KOPT-K1 (cell line): ENCODE results near the gene GNB1.

Experiments used
- H3K27ac ChIP-seq: fragments of 200-600 bp; sonication (generic); 2 replicates; pipeline ENCODE4 v1.5.1; 2016; ENCODE audit warnings: antibody characterized with exemption, mild to moderate bottlenecking, low read depth, low read length; ENCODE audit not compliant: poor library complexity, severe bottlenecking
- H3K36me3 ChIP-seq: fragments of 200-600 bp; sonication (generic); 2 replicates; pipeline ENCODE4 v1.5.1; 2017; ENCODE audit warnings: antibody characterized with exemption, mild to moderate bottlenecking, low read length, moderate library complexity; ENCODE audit not compliant: insufficient read depth
- H3K9me3 ChIP-seq: fragments of 200-600 bp; sonication (generic); 2 replicates; pipeline ENCODE4 v1.5.1; 2017; ENCODE audit warnings: antibody characterized with exemption, low read length, mild to moderate bottlenecking; ENCODE audit not compliant: insufficient read depth, poor library complexity, severe bottlenecking

Gene GNB1

GRCh38 chr1:1847061-1847850 is 43.6 kb downstream of the GNB1 start:
- H3K36me3 ChIP-seq: peaks cover 60% of the 10 kb centered on the region
- H3K9me3 ChIP-seq: no peaks in the 10 kb centered on the region
- no peak overlapping the region for H3K27ac ChIP-seq

- no peaks in the 10 kb centered on the region for H3K9me3 ChIP-seq
- H3K27ac ChIP-seq: no peak overlapping the region
- peaks cover 59% of the 10 kb centered on the region for H3K36me3 ChIP-seq
Observed at GRCh38 chr1:1846386-1846918, 44.4 kb downstream of the GNB1 start.

GRCh38 chr1:1842360-1843146 is 48.3 kb downstream of the GNB1 start:
- peaks cover 69% of the 10 kb centered on the region for H3K36me3 ChIP-seq
- H3K27ac ChIP-seq: no peak overlapping the region
- no peaks in the 10 kb centered on the region for H3K9me3 ChIP-seq

- Histone ChIP-seq H3K27ac (no peak overlapping the region), H3K36me3 (peaks cover 69% of the 10 kb centered on the region), H3K9me3 (no peaks in the 10 kb centered on the region)
Observed at GRCh38 chr1:1841575-1841995, 49.3 kb downstream of the GNB1 start.

GRCh38 chr1:1839311-1839965 is 51.4 kb downstream of the GNB1 start:
- no peak overlapping the region for H3K27ac ChIP-seq
- peaks cover 80% of the 10 kb centered on the region for H3K36me3 ChIP-seq
- H3K9me3 ChIP-seq: no peaks in the 10 kb centered on the region

- Histone ChIP-seq H3K9me3 (no peaks in the 10 kb centered on the region), H3K36me3 (peaks cover 92% of the 10 kb centered on the region), H3K27ac (no peak overlapping the region)
Observed at GRCh38 chr1:1836119-1836518, 54.8 kb downstream of the GNB1 start.

- Histone ChIP-seq H3K36me3 (peaks cover 94% of the 10 kb centered on the region), H3K9me3 (no peaks in the 10 kb centered on the region), H3K27ac (no peak overlapping the region)
Observed at GRCh38 chr1:1835546-1835945, 55.3 kb downstream of the GNB1 start.

- Histone ChIP-seq H3K36me3 (peaks cover 97% of the 10 kb centered on the region), H3K27ac (no peak overlapping the region), H3K9me3 (no peaks in the 10 kb centered on the region)
Observed at GRCh38 chr1:1833916-1834325, 57.0 kb downstream of the GNB1 start.

- H3K27ac ChIP-seq: no peak overlapping the region
- peaks cover 96% of the 10 kb centered on the region for H3K36me3 ChIP-seq
- H3K9me3 ChIP-seq: no peaks in the 10 kb centered on the region
Observed at GRCh38 chr1:1833456-1833855, 57.4 kb downstream of the GNB1 start.

- Histone ChIP-seq H3K36me3 (peaks cover 96% of the 10 kb centered on the region), H3K9me3 (no peaks in the 10 kb centered on the region), H3K27ac (no peak overlapping the region)
Observed at GRCh38 chr1:1832820-1833219, 58.1 kb downstream of the GNB1 start.

- Histone ChIP-seq H3K27ac (no peak overlapping the region), H3K9me3 (no peaks in the 10 kb centered on the region), H3K36me3 (peaks cover 96% of the 10 kb centered on the region)
Observed at GRCh38 chr1:1832166-1832565, 58.7 kb downstream of the GNB1 start.

- Histone ChIP-seq H3K9me3 (no peaks in the 10 kb centered on the region), H3K27ac (no peak overlapping the region), H3K36me3 (peaks cover 95% of the 10 kb centered on the region)
Observed at GRCh38 chr1:1827089-1827848, 63.6 kb downstream of the GNB1 start.

GRCh38 chr1:1826356-1827088 is 64.4 kb downstream of the GNB1 start:
- Histone ChIP-seq H3K36me3 (peaks cover 95% of the 10 kb centered on the region), H3K9me3 (no peaks in the 10 kb centered on the region), H3K27ac (no peak overlapping the region)

GRCh38 chr1:1825217-1825616 is 65.7 kb downstream of the GNB1 start:
- Histone ChIP-seq H3K36me3 (peaks cover 96% of the 10 kb centered on the region), H3K9me3 (no peaks in the 10 kb centered on the region), H3K27ac (no peak overlapping the region)
